HPDE6-E6E7 (cell line): ENCODE data around the gene TLCD1.

ENCODE experiments used
- DNase-seq: peaks from one replicate; pipeline ENCODE4 v3.0.0; 2011; ENCODE audit warnings: missing footprints; ENCODE audit errors: extremely low spot score

Gene TLCD1

GRCh38 chr17:28712705-28713415 lies 13.2 kb downstream of the TLCD1 start:
- DNase-seq = no peak

GRCh38 chr17:28712032-28712704 lies 13.9 kb downstream of the TLCD1 start:
- DNase-seq = no peak

GRCh38 chr17:28711723-28712031 lies 14.4 kb downstream of the TLCD1 start, which contains the start of gene PROCA1:
TSS of gene PROCA1 (minus strand) at chr17:28711888. CDS start at chr17:28711660, 228 bp downstream.
- DNase-seq = no peak

GRCh38 chr17:28710861-28711722 lies 14.9 kb downstream of the TLCD1 start:
- DNase-seq = peak; percentile 84

- no peak for DNase-seq
These were observed 18.7 kb downstream of the TLCD1 start for GRCh38 chr17:28707339-28707720.

GRCh38 chr17:28706471-28707338 lies 19.3 kb downstream of the TLCD1 start:
- no peak for DNase-seq

- no peak for DNase-seq
These were observed 20.2 kb downstream of the TLCD1 start for GRCh38 chr17:28705728-28706334.

GRCh38 chr17:28705074-28705659 lies 20.9 kb downstream of the TLCD1 start:
- no peak for DNase-seq

- no peak for DNase-seq
These were observed 21.7 kb downstream of the TLCD1 start for GRCh38 chr17:28704219-28704858.

- no peak for DNase-seq
These were observed 22.3 kb downstream of the TLCD1 start for GRCh38 chr17:28703552-28704218.

- DNase-seq = no peak
These were observed 23.3 kb downstream of the TLCD1 start for GRCh38 chr17:28702752-28703150.

GRCh38 chr17:28702026-28702751 lies 23.8 kb downstream of the TLCD1 start:
- no peak for DNase-seq

GRCh38 chr17:28700830-28701492 lies 25.1 kb downstream of the TLCD1 start:
- DNase-seq = no peak

- DNase-seq = no peak
These were observed 25.8 kb downstream of the TLCD1 start for GRCh38 chr17:28700278-28700677.

GRCh38 chr17:28698253-28698941 lies 27.6 kb downstream of the TLCD1 start:
- no peak for DNase-seq

- DNase-seq = no peak
These were observed 32.2 kb downstream of the TLCD1 start for GRCh38 chr17:28693869-28694268.

- no peak for DNase-seq
These were observed 37.0 kb downstream of the TLCD1 start for GRCh38 chr17:28689011-28689410.

GRCh38 chr17:28688481-28688880 lies 37.6 kb downstream of the TLCD1 start:
- no peak for DNase-seq
